HG03064 (cell line): Measurements from ENCODE around the gene BTN3A1.
"Not testable (repeated sequence)": the region's sequence is repeated elsewhere in the genome, so short reads cannot be mapped to it uniquely, and the experiment has no call there.

ENCODE experiments used
- ATAC-seq: cut with Tn5 transposase; IDR thresholded peaks from one replicate; pipeline ENCODE4 v1.9.1; 2021; ENCODE audit warnings: low read depth; ENCODE audit not compliant: unreplicated experiment

The BTN3A1 gene

DNA sequence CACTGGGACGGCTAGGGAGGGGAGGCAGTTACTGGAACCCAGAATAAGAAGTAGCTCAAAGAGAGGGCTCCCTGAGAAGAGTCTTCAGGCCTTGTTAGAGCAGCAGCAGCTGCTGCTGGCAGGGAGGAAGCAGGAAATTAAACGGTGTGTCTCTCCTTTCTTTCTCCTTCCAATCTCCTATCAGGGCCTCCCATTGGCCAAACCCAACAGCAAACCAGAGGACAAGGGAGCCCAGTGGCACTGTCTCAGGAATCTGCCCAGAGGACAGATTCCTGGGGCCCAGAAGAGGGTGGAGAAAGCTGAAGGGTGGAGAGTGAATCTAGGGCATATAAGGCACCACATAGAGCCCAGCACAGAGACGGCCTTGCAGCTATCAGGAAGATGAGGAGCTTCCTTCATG lies 10.2 kb downstream of the BTN3A1 start:
- ATAC-seq: no peak

DNA sequence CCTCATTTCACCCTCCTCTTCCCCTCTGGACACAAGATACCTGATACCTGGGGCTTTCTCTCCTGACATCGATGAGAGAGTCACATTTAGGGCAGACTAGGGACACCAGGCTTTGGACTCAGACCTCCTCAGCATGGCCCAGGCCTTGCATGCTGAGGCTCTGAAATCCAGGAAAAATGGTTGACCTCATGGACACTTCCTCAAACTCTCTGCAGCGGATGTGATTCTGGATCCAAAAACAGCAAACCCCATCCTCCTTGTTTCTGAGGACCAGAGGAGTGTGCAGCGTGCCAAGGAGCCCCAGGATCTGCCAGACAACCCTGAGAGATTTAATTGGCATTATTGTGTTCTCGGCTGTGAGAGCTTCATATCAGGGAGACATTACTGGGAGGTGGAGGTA lies 10.9 kb downstream of the BTN3A1 start:
- ATAC-seq: no peak

DNA sequence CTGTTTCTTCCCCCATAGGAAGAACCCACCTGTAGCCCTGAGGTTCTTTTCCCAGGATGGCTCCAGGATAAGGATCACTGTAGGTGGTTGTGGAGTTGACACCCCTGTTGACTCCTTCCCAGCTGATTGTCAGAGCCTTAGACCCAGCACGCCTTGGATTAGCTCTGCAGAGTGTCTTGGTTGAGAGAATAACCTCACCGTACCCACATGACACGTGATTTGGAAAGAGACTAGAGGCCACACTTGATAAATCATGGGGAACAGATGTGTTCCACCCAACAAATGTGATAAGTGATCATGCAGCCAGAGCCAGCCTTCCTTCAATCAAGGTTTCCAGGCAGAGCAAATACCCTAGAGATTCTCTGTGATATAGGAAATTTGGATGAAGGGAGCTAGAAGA lies 12.2 kb downstream of the BTN3A1 start:
- ATAC-seq: no peak

DNA sequence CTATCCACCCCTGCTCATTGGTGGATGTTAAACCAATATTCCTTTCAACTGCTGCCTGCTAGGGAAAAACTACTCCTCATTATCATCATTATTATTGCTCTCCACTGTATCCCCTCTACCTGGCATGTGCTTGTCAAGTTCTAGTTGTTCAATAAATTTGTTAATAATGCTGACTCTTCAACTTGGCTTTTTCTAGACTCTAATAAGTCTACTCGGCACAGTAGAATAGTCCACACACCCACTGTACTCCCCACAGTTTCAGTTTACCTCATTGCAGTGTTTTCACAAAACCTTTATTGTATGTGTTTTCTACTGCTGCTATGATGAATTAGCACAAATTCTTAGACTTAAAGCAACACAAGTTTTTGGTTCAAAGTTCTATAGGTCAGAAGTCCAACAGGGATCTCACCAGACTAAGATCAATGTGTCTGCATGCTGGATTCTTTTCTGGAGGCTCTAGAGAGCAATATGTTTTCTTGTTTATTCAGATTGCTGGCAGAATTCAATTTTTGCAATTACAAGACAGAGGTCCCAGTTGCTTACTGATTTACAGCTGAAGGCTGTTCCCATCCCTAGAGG lies 13.1 kb downstream of the BTN3A1 start:
- no peak for ATAC-seq

DNA sequence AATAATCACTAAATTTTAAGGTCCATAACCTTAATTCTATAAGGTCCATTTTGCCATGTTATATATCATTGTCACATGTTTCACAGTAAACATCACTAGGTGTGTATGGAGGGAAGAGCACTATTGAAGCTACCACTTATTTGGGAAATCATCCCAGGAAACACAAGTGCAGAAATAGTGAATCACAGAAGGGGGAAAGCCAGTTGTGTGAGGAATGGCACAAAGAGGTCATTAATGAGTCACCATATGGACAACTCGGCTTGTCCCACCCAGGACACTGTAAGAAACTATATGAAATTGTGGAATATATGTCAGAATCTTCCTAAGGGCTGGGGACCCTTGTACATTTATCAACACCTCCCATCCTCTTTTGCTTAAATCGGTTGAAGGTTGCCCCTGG lies 13.7 kb downstream of the BTN3A1 start:
- no peak for ATAC-seq

DNA sequence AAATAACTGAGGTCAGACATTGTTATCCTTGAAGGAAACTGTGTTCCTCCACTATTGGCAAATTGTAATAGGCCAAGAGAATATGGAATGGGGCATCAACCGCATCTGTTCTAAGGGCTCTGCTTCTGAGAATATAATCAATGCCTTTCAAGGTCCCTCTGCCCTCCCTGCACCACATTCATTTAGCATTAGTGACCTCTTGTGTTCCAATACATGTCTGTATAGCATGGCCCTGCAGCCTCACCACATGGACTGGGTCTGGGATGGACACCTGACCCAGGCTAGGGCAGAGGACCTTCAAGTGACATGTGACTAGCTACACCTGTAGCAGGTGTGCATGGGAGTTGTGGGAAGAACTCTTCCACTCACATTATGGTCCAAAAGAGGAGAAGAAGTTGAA lies 14.2 kb downstream of the BTN3A1 start:
- no peak for ATAC-seq

DNA sequence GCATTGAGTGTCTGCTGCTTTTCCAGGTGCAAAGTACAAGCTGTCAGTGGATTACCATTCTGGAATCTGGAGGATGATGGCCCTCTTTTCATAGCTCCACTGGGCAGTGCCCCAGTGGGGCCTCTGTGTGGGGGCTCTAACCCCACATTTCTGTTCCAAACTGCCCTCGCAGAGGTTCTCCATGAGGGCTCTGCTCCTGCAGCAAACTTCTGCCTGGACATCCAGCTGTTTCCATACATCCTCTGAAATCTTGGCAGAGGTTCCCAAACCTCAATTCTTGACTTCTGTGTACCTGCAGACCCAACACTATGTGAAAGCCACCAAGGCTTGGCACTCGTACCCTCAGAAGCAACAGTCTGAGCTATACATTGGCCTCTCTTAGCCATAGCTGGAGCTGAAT lies 16.0 kb downstream of the BTN3A1 start:
- ATAC-seq: not testable (repeated sequence)

DNA sequence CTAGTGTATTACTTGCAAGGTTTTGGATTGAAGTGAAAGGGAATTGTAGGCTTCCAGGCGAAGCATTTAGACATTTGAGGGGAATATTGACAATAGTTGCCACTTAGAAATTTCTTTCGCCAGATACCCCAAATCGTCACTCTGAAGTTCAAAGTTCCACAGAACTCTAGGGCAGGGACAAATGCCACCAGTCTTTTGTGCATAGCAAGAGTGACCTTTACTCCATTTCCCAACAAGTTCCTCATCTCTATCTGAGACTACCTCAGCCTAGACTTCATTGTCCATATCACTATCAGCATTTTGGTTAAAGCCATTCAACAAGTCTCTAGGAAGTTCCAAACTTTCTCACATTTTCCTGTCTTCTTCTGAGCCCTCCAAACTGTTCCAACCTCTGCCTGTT lies 16.7 kb downstream of the BTN3A1 start:
- ATAC-seq: not testable (repeated sequence)

DNA sequence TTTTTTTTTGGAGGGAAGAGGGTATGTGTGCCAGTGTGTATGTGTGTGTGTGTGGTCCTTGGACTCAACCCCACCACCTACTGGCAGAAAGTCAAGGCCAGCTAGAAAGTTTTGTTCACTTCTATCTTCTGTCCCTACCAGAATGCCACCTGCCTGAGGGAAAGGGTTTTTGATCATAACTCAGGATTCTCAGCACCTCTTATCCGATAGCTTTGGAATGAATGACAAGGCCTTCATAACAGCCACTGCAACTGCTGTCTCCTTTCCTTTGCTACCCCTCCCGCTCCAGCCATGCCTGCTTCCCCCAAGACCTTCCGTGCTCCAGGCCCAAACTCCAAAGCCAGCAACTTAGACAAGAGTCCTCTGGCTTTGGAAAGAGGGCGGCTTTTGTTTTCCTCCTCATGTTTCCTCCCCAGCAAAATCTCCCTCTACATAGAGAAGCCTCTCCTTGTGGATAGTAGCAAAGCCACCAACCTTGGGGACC lies 18.7 kb downstream of the BTN3A1 start:
- peak; percentile 18 for ATAC-seq

DNA sequence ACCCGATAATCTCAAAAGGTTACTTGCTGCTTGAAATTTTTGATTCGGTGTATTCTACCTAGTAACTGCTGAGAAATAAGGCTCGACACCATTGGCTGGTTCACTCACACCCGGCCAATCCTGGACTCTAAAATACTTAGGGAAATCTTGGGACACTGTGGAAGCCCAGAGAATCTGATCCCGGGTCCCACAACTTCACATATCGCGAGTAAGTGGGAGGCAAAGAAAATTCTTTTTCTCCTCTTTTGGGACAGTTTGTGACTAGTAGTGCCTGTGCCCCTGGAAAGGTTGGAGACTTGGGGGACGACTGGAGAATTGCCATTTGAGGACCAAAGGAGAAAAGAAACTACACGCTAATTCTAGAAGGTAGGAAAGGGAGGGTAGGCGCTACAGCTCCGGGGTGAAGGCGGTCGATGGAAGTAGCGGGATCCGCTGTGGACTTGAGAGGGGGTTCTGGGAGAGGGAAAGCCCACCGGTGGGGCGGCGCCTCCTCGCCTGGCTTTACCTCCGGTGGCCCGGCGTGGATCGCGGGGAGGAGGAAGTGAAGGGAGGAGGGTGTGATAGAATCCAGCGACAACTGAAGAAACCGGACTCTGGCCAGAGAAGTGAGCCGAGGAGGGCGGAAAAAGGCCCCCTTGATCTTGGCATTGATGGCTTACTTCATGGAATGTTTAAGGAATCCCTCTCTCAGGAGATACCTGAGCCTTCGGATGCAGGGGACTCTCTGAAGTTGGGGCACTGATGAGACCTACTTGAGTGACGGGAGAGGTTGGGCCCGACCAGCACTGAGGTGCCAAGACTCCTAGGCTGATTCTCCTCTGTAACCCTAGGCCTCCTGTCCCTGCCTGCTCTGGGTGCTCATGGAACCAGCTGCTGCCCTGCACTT lies 19.4 kb downstream of the BTN3A1 start:
- ATAC-seq: peak; percentile 81

DNA sequence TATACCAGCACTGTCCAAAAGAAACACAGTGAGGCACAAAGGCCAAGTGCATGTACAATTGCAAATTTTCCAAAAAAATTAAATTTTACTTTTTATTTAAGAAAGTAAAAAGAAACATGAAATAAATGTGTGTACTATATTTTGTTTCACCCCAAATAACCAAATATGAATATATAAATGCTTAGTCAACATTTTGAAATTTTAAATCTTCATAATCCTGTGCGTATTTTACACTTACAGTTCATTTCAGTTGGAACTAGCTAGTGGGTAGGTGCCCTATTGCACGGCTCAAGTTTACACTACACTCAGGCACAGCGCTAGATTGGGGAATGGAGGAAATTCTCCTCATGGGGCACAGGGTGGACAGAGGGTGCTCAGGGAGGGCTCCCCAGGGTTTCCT lies 20.3 kb downstream of the BTN3A1 start:
- ATAC-seq: no peak

DNA sequence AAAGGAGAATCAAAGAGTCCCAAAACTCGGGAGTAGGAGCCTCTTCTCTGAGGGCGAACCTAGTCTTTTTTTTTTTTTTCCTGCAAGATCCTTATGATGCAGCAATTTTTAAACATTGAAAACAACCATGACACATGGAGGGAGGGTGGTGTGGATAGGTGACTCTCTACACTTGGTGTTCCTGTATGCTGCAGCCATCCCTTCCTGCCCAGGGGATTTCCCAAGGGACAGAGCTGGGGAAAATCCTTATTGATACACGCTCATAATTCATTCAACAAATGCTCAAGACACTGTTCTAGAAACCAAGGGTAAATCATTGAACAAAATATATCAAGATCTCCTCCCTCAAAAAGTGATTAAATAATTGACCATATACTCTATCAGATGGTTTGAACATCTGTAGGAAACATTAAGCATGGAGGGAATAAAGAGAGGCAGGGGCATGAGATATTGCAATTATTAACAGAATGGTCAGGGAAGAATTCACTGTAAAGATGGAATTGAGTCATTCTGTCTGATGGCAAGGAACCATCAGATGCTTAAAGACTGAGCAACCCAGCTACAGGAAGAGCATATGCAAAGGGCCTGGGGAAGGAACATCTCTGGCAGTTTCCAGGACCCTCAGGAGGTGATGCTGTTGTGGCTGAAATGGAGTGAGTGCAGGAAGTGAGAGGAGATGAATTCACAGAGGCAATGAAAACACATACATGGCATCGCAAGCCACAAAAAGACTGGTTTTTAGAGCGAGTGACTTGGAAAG lies 24.8 kb downstream of the BTN3A1 start:
- no peak for ATAC-seq

DNA sequence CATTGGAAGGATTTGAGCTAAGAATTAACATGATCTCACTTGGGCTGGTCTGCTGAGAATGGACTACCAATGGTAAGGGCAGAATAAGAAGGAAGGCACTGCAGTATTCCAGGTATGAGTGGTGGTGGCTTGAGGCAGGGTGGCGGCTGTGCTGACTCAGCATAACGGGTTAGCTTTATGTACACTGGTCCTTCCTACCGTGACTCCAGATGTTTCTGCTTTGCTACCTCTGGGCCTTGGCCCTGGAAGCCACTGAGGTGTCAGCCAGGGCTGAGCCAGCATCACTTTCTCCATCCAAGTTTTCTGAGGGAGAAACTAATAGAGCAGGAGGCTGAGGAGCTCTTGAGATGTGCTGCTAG lies 25.4 kb downstream of the BTN3A1 start:
- ATAC-seq: no peak

DNA sequence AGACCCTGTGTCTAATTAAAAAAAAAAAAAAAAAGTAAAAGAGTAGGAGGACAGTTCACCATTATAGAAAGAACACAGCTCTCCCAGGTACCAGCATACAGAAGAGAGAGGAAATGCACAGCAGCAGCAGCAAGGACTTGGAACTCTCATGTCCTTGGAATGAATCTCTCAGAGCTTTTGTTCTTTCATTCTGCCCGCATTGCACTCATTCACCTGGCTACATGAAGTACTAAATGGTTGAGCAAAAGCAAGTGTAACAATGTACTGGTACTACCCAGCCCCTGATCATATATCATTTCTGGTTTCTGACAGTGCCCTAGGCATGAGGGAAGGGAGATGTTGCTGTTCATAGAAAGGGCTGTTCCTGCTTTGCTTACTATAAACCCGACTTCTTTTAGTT lies 26.1 kb downstream of the BTN3A1 start:
- ATAC-seq: no peak

DNA sequence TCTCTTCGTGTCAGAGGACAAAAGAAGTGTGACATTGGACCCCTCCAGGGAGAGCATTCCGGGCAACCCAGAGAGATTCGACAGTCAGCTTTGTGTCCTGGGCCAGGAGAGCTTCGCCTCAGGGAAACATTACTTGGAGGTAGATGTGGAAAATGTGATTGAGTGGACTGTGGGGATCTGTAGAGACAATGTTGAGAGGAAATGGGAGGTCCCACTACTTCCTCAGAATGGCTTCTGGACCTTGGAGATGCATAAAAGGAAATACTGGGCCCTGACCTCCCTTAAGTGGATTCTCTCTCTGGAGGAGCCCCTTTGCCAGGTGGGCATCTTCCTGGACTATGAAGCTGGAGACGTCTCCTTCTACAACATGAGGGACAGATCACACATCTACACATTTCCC lies 28.7 kb downstream of the BTN3A1 start:
- ATAC-seq: no peak

DNA sequence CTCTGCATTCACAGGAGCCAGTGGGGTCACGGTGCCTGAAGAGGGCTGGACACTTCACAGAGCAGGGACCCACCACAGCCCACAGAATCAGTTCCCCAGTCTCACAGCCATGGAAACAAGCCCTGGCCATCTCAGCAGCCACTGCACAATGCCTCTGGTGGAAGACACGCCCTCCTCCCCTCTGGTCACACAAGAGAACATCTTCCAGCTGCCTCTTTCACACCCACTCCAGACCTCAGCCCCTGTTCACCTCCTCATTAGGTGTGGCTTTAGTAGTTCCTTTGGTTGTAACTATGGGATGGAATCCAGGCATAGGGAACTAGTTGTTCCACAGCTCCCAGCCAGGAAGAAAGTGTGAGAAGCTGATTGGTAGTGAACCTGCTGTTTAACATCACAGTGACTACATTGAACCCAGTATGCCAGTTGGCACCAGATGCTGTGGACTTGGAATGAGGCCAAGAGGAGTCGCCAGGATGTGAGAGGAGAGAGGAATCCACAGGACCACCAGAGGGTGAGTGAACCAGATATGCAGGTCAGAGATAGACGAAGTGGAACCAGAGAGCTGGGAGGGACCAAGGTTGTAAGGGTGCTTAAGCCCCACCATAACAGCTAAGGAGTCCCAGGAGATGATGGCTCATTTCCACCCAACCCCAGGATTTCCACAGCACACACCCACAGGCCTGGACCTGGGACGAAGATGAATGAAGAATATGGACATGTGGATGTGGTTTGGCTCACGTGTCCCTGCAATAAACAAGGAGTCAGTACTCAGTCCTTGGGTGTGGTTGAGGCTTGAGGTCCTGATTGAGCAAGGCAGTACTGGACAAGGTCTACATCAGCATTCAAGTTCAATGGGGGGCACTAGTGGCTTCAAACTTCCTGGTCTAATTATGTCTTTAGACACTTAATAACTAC lies 29.4 kb downstream of the BTN3A1 start:
- ATAC-seq: no peak

DNA sequence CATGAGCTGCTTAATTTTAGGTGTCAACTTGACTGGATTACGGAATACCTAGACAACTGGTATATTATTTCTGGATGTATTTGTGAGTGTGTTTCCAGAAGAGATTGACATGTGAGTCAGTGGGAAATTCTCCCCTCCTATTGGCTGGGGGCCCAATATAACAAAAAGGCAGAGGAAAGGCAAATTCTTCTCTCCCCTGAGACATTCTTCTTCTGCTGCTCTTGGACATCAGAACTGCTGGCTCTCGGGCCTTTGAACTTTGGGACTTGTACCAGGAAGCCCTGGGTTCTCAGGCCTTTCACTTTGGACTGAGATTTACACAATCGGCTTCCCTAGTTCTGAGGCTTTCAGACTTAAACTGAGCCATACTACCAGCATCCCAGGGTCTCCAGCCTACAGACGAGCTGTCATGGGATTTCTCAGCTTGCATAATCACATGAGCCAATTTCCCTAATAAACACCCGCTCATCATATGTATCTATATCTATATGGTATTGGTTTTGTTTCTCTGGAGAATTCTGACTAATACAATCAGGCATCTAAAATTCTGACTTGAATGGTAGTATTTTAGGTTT lies 30.6 kb downstream of the BTN3A1 start:
- no peak for ATAC-seq

DNA sequence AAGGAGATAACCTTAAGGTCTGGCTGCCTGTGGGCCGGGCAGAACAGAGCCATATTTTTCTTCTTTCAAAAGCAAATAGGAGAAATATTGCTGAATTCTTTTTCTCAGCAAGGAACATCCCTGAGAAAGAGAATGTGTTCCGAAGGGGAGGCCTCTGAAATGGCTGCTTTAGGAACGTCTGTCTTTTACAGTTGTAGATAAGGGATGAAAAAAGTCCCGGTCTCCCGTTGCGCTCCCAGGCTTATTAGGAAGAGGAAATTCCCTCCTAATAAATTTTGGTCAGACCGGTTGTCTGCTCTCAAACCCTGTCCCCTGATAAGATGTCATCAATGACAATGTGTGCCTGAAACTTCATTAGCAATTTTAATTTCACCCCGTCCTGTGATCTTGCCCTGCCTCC lies 31.6 kb downstream of the BTN3A1 start:
- ATAC-seq: not testable (repeated sequence)

DNA sequence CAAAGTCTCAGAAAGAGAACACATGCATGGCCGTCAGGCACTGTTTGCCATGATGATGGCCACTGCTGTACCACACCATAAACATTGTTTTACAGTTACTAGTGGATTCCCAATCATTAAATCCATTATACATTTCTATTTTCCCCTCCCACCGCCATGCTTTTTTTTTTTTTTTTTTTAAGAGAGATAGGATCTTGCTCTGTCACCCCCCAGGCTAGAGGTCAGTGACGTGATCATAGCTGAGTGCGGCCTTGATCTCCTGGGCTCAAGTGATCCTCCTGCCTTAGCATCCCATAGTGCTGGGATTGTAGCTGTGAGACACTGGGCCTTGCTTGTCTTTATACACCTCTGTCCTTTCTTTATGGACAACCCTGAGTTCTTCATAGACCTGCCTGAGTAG lies 33.9 kb downstream of the BTN3A1 start:
- no peak for ATAC-seq

DNA sequence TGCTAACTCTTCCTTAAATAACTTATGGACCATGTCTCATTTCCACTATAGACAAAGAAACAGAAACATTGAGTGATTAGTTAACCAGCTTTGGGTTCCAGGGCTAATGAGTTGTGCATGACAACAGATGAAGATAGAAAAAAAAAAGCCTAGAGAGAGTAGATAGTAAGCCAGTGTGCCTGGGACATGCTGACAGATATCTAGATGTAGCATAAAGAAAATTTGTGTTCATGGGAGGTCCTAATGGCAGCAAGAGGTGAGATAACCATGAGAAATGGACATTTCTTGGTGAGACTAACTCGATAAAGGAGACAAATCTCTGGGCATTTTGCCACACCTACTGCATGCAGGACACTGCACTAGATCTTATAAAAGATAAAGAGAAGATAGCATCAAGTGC lies 35.5 kb downstream of the BTN3A1 start:
- ATAC-seq: no peak
